K562 (cell line): ENCODE measurements around the gene C2orf76. TPM values are rescaled to one million over a fixed set of nuclear protein-coding genes. Genes with fewer than 3 reads are reported as not detected.

Experiments used
- BCOR ChIP-seq: fragments of 450-650 bp; IDR thresholded peaks from 2 replicates; pipeline ENCODE4 v1.6.1; 2016
- CBFA2T3 ChIP-seq: fragments of 450-650 bp; IDR thresholded peaks from 2 replicates; pipeline ENCODE4 v1.6.1; 2017
- CEBPB ChIP-seq: fragments of 450-650 bp; IDR thresholded peaks from 2 replicates; pipeline ENCODE4 v1.6.1; 2016; ENCODE audit warnings: missing genetic modification characterization, missing compliant biosample characterization
- CUX1 ChIP-seq: fragments of 200-800 bp; sonication (Bioruptor generic); IDR thresholded peaks from 2 replicates; pipeline ENCODE4 v1.6.1; 2016; ENCODE audit warnings: missing genetic modification characterization, missing compliant biosample characterization
- EGR1 ChIP-seq: fragments of 450-650 bp; conservative IDR thresholded peaks from 2 replicates; pipeline ENCODE4 v1.6.1; 2017; ENCODE audit warnings: mild to moderate bottlenecking
- JUNB ChIP-seq: fragments of 450-650 bp; formaldehyde crosslinking; conservative IDR thresholded peaks from 2 replicates; pipeline ENCODE4 v1.4.0; 2020; ENCODE audit warnings: mild to moderate bottlenecking
- RAD21 ChIP-seq, 2 experiments: fragments of 250-450 bp in 1 of 2; fragments of 450-650 bp in 1 of 2; sonication (Bioruptor Pico) in 1 of 2; formaldehyde crosslinking in 1 of 2; IDR thresholded peaks in 1 of 2; conservative IDR thresholded peaks in 1 of 2; 2 replicates each; pipeline versions ENCODE4 v1.4.0 to v1.8.0; 2020 to 2022; ENCODE audit warnings: mild to moderate bottlenecking in 2 of 2, moderate library complexity in 1 of 2
- SMC3 ChIP-seq: conservative IDR thresholded peaks from 2 replicates; pipeline ENCODE4 v1.6.1; 2011; ENCODE audit warnings: low read depth, low read length, improper control_type of control experiment; ENCODE audit not compliant: insufficient read depth
- STAT5A ChIP-seq: IDR thresholded peaks from 2 replicates; pipeline ENCODE4 v1.6.1; 2012; ENCODE audit warnings: low read length, inconsistent platforms, borderline replicate concordance
- ZKSCAN1 ChIP-seq: fragments of 150-350 bp; IDR thresholded peaks from 2 replicates; pipeline ENCODE4 v1.6.1; 2016; ENCODE audit warnings: low read depth, low read length
- ZNF699 ChIP-seq: fragments of 250-450 bp; sonication (Bioruptor Pico); IDR thresholded peaks from 2 replicates; pipeline ENCODE4 v1.8.0; 2021; ENCODE audit warnings: mild to moderate bottlenecking, moderate library complexity; ENCODE audit not compliant: insufficient replicate concordance
- polyA plus RNA-seq, 8 experiments: library from polyadenylated mRNA; depleted of rRNA in 4 of 8; stranded (reverse) in 5 of 8; unstranded in 3 of 8; fragments of >200 nt; fragmentation: Nextera tagmentation in 2 of 8; fragmentation: Illumina TruSeq in 1 of 8; extraction: Ambion mirVana in 2 of 8; extraction: Trizol in 1 of 8; gene quantifications; 2 replicates each; pipeline versions ENCODE4 v1.2.1 to v1.2.3, GENCODE V29; 2011 to 2014; ENCODE audit warnings: inconsistent platforms in 1 of 8, missing spikeins in 1 of 8
- total RNA-seq, 7 experiments: library from RNA; depleted of rRNA in 6 of 7; stranded (reverse); fragments of >200 nt in 6 of 7; fragmentation: Illumina TruSeq in 2 of 7; extraction: Trizol in 2 of 7; gene quantifications; 2 replicates each; pipeline versions ENCODE4 v1.2.1 to v1.2.3, GENCODE V29; 2011 to 2021; ENCODE audit warnings: low replicate concordance in 1 of 7
- TF ChIP-seq, protein P1 (sequence below): fragments of 200-800 bp; sonication (Bioruptor generic); IDR thresholded peaks from 2 replicates; pipeline ENCODE4 v1.6.1; 2017; ENCODE audit warnings: missing genetic modification characterization, missing compliant biosample characterization
- TF ChIP-seq, protein P2 (sequence below), 3 experiments: IDR thresholded peaks in 2 of 3; conservative IDR thresholded peaks in 1 of 3; 2 replicates each; pipeline ENCODE4 v1.5.1; 2011 to 2012; ENCODE audit warnings: low read length in 3 of 3, mild to moderate bottlenecking in 3 of 3, control low read depth in 2 of 3, improper control_type of control experiment in 1 of 3, inconsistent platforms in 1 of 3, low read depth in 1 of 3, mixed read lengths in 1 of 3, moderate library complexity in 1 of 3; ENCODE audit not compliant: insufficient read depth in 2 of 3
- TF ChIP-seq, protein P3 (sequence below): fragments of 250-450 bp; sonication (Bioruptor Pico); IDR thresholded peaks from 2 replicates; pipeline ENCODE4 v1.4.0; 2020; ENCODE audit warnings: mild to moderate bottlenecking, moderate library complexity
- TF ChIP-seq, protein P4 (sequence below): sonication (generic); formaldehyde crosslinking; IDR thresholded peaks from 2 replicates; pipeline ENCODE4 v1.9.0; 2022; ENCODE audit warnings: mild to moderate bottlenecking, missing genetic modification reagents

The C2orf76 gene
- total and polyA plus RNA-seq, 9 of the 15 experiments (the other 6 are each of a cell fraction or from before 2014, with no cell fraction given) = 4.8 to 26.2 (median 14.5) TPM

DNA sequence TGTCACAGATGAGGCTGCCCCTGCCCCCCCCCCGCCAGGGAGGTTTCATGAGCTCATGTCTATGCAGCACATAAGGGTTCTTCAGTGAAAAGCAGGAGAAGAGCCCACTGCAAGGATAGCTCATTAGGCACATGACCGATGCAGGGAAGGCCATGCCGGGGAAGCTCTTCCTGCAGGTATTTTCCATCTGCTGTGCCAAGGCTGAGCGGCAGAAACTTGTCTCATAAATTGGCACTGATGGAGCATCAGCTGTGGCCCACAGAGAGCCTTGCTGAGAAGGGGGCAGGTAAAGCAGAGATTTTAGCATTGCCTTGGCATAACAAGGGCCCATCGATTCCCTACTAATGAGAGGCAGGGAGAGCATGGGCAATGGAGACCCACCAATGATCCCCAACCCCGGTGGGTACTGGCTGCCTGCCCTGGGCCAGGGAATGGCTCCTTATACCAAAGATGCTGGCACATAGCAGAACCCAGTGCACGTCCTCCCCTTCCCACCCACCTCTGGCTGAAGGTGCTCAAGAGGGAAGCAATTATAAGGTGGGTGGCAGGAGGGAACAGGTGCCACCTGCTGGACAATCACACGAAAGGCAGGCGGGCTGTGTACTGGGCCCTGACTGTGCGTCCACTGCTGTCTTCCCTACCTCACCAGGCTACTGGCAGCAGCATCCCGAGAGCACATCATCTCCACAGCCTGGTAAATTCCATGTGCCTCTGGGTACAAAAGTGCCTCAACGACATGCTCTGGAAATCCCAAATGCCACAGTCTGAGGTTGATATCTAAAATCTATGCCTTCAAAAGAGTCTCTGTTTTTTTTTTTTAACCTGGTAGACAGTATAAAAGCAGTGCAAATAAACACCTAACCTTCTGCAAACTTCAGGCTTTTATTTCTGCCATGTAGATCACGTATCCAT, 101.6 kb downstream of the C2orf76 start (continued):
- TF ChIP-seq, protein P1, sequence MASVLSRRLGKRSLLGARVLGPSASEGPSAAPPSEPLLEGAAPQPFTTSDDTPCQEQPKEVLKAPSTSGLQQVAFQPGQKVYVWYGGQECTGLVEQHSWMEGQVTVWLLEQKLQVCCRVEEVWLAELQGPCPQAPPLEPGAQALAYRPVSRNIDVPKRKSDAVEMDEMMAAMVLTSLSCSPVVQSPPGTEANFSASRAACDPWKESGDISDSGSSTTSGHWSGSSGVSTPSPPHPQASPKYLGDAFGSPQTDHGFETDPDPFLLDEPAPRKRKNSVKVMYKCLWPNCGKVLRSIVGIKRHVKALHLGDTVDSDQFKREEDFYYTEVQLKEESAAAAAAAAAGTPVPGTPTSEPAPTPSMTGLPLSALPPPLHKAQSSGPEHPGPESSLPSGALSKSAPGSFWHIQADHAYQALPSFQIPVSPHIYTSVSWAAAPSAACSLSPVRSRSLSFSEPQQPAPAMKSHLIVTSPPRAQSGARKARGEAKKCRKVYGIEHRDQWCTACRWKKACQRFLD (CRISPR knock-in tag) = no peak
- TF ChIP-seq EGR1 (peak; percentile 36; the same call in 1 of the 2 replicates), JUNB (CRISPR knock-in tag) (no peak), CBFA2T3 (no peak), RAD21 (CRISPR knock-in tag; conservative IDR thresholded peaks at IDR 0.05 in 1 of 2, IDR thresholded peaks at IDR 0.05 in 1 of 2) (peak; percentile 61 to 75), SMC3 (peak; percentile 70), CUX1 (no peak), STAT5A (no peak), BCOR (no peak), CEBPB (tag) (no peak), ZKSCAN1 (0 out of 2 replicates have a peak, but pooled peaks have one; percentile 24), ZNF699 (CRISPR knock-in tag) (no peak)
- TF ChIP-seq, protein P2, sequence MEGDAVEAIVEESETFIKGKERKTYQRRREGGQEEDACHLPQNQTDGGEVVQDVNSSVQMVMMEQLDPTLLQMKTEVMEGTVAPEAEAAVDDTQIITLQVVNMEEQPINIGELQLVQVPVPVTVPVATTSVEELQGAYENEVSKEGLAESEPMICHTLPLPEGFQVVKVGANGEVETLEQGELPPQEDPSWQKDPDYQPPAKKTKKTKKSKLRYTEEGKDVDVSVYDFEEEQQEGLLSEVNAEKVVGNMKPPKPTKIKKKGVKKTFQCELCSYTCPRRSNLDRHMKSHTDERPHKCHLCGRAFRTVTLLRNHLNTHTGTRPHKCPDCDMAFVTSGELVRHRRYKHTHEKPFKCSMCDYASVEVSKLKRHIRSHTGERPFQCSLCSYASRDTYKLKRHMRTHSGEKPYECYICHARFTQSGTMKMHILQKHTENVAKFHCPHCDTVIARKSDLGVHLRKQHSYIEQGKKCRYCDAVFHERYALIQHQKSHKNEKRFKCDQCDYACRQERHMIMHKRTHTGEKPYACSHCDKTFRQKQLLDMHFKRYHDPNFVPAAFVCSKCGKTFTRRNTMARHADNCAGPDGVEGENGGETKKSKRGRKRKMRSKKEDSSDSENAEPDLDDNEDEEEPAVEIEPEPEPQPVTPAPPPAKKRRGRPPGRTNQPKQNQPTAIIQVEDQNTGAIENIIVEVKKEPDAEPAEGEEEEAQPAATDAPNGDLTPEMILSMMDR (IDR thresholded peaks at IDR 0.05 in 2 of 3, conservative IDR thresholded peaks at IDR 0.05 in 1 of 3; ENCODE audit: insufficient read depth in 2 of 3, low read depth in 1 of 3, low read length in 3 of 3) = peak; percentile 76 to 85 (median 79)
- TF ChIP-seq, protein P3, sequence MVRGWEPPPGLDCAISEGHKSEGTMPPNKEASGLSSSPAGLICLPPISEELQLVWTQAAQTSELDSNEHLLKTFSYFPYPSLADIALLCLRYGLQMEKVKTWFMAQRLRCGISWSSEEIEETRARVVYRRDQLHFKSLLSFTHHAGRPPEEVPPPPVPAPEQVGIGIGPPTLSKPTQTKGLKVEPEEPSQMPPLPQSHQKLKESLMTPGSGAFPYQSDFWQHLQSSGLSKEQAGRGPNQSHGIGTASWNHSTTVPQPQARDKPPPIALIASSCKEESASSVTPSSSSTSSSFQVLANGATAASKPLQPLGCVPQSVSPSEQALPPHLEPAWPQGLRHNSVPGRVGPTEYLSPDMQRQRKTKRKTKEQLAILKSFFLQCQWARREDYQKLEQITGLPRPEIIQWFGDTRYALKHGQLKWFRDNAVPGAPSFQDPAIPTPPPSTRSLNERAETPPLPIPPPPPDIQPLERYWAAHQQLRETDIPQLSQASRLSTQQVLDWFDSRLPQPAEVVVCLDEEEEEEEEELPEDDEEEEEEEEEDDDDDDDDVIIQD = no peak
- TF ChIP-seq, protein P4, sequence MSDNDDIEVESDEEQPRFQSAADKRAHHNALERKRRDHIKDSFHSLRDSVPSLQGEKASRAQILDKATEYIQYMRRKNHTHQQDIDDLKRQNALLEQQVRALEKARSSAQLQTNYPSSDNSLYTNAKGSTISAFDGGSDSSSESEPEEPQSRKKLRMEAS (CRISPR knock-in tag) = no peak
